MM.1S (cell line): Measurements from ENCODE around the gene HOXD4.

ENCODE experiments used
- CTCF ChIP-seq: fragments of 300-600 bp; sonication (generic); IDR thresholded peaks from 2 replicates; pipeline ENCODE4 v1.5.1; 2016; ENCODE audit warnings: antibody characterized with exemption, low read length, mixed read lengths
- EZH2 ChIP-seq: fragments of 300-600 bp; sonication (generic); optimal IDR thresholded peaks from 2 replicates; pipeline ENCODE3; 2017; ENCODE audit warnings: low read depth, mild to moderate bottlenecking, antibody characterized with exemption, low read length, mixed read lengths

GRCh38 chr2:176164611-176165369 lies 13.4 kb downstream of the HOXD4 start:
- TF ChIP-seq CTCF (no peak), EZH2 (no peak)
